GM18517 (cell line): ENCODE measurements around the gene IRX3.

Experiments used
- ATAC-seq: cut with Tn5 transposase; IDR thresholded peaks from one replicate; pipeline ENCODE4 v1.9.1; 2021; ENCODE audit warnings: mild to moderate bottlenecking, moderate library complexity; ENCODE audit not compliant: unreplicated experiment

IRX3 gene

GRCh38 chr16:54239456-54239855 lies 47.1 kb downstream of the IRX3 start:
- ATAC-seq: no peak

- ATAC-seq: no peak
Observed at GRCh38 chr16:54236773-54237172, 49.8 kb downstream of the IRX3 start.

DNA sequence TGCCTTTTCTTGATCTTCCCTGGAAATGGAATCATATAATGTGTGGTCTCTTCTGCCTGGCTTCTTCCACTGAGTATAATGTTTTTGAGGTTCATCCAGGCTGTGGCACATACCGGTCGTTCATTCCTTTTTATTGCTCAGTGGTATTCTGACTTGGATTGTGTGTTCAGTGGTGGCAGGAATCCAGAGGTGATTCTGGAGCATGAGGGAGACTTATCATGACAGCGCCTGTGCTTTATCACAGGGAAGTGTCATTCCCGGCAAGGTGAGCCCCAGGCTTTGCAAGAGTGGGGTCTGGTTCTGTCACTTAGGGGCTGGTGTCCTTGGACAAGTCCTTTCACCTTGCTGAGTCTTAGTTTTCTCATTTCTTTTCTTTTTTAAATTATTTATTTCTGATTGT lies 53.0 kb downstream of the IRX3 start:
- no peak for ATAC-seq
